ENCODE data around the gene XYLT1.

The XYLT1 gene

GRCh38 chr16:17468611-17469010, 2.1 kb downstream of the XYLT1 start:
- no peak overlapping the region for H3K4me2 ChIP-seq (ENCODE audit: low read length)
- H3K18ac ChIP-seq (ENCODE audit: low read length) = no peak overlapping the region
- H3K9ac ChIP-seq (ENCODE audit: low read length) = peak overlapping the region; percentile 35
- H2BK120ac ChIP-seq (ENCODE audit: low read depth, low read length) = no peak overlapping the region
- peak overlapping the region; percentile 57 for H3K56ac ChIP-seq (ENCODE audit: low read length)
- no peak for DNase-seq
- no peak overlapping the region for H3K27ac ChIP-seq (ENCODE audit: low read depth, low read length)
- WGBS (ENCODE audit: extremely low coverage, insufficient coverage, low lambda C conversion rate) = no CpG with 5 or more reads among the region's 7 CpGs
- no peak overlapping the region for H2BK5ac ChIP-seq (ENCODE audit: low read length)
- peaks cover 13% of the 10 kb centered on the region for H3K79me2 ChIP-seq (ENCODE audit: control insufficient read depth, insufficient read depth, low read length)
- H3K23ac ChIP-seq (ENCODE audit: low read length) = no peak overlapping the region
- H2BK15ac ChIP-seq (replicated peaks; ENCODE audit: low read depth) = no peak overlapping the region
- no peak overlapping the region for H2AK5ac ChIP-seq (ENCODE audit: low read length)
- no peak overlapping the region for H3K4ac ChIP-seq (ENCODE audit: low read depth, low read length)
- H4K8ac ChIP-seq (ENCODE audit: low read depth, low read length) = no peak overlapping the region
- no peaks in the 10 kb centered on the region for H3K27me3 ChIP-seq (ENCODE audit: insufficient read depth, low read length, poor library complexity)
- peaks cover 3% of the 10 kb centered on the region for H3K79me1 ChIP-seq (ENCODE audit: low read length)
- peaks cover 1% of the 10 kb centered on the region for H3K4me1 ChIP-seq (ENCODE audit: control insufficient read depth, low read depth, low read length)
- no peaks in the 10 kb centered on the region for H3K36me3 ChIP-seq (ENCODE audit: control insufficient read depth, insufficient read depth, low read length)
- no peak overlapping the region for H4K5ac ChIP-seq (ENCODE audit: low read length)
- H3K4me3 ChIP-seq (ENCODE audit: low read length) = no peak overlapping the region

DNA sequence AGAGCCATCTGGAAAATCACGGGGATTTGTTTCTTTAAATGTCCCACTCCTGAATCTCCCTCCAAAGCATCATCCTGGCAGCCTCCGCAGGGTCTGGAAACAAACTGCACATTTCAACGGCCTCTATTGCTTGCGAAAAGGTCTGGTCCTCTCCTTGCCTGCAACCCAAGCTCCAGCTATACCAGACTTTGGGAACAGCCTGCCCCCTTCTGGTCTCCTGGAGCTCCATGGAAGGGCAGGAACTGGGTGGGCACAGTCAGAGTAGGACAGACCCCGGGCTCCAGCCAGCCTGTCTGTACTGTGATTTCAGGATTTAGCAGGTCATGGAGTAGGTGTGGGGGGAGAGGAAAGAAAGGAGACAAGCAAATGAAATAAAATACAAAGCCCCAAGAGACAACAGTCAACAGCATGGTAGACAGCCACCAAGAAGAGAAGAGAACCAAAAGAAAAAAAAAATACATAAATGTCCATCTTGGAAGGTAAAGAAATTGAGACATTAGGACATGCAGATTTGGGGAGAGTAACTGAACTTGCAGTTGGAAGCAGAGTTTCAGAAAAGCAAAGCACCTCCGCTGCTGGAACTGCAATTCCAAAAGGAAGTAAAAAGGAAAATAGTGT, 2.7 kb downstream of the XYLT1 start:
- Histone ChIP-seq H2AK5ac (ENCODE audit: low read length) (no peak overlapping the region), H2BK15ac (replicated peaks; ENCODE audit: low read depth) (no peak overlapping the region), H3K27ac (ENCODE audit: low read depth, low read length) (no peak overlapping the region), H3K4me1 (ENCODE audit: control insufficient read depth, low read depth, low read length) (peaks cover 1% of the 10 kb centered on the region), H2BK120ac (ENCODE audit: low read depth, low read length) (no peak overlapping the region), H3K79me2 (ENCODE audit: control insufficient read depth, insufficient read depth, low read length) (peaks cover 17% of the 10 kb centered on the region), H3K56ac (ENCODE audit: low read length) (no peak overlapping the region), H3K18ac (ENCODE audit: low read length) (no peak overlapping the region), H3K4ac (ENCODE audit: low read depth, low read length) (no peak overlapping the region), H3K36me3 (ENCODE audit: control insufficient read depth, insufficient read depth, low read length) (no peaks in the 10 kb centered on the region), H3K4me2 (ENCODE audit: low read length) (no peak overlapping the region), H3K23ac (ENCODE audit: low read length) (no peak overlapping the region), H4K5ac (ENCODE audit: low read length) (no peak overlapping the region), H3K4me3 (ENCODE audit: low read length) (no peak overlapping the region), H4K8ac (ENCODE audit: low read depth, low read length) (no peak overlapping the region), H2BK5ac (ENCODE audit: low read length) (no peak overlapping the region), H3K9ac (ENCODE audit: low read length) (no peak overlapping the region), H3K27me3 (ENCODE audit: insufficient read depth, low read length, poor library complexity) (no peaks in the 10 kb centered on the region), H3K79me1 (ENCODE audit: low read length) (peaks cover 4% of the 10 kb centered on the region)
- no CpG with 5 or more reads among the region's 6 CpGs for WGBS (ENCODE audit: extremely low coverage, insufficient coverage, low lambda C conversion rate)
- DNase-seq = peak; percentile 85

DNA sequence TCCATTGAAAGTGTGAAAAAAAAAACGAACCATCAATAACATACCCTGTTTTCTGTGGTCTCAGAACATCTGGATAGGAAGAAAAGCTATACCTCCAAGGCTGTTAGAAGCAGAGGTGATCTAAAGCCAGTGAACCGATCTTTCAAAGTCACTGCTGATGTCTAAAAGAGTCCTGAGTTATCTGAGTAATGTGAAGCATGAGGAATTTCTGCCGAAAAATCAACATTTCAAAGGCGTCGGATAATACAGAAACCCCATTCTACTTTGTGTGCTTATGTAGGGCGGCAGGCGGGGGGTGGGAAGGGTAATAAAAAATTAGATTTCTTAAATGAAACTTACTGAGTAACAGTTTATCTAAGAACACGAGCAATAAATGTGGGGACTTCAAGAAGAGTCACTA, 3.9 kb downstream of the XYLT1 start:
- no peak overlapping the region for H3K4me3 ChIP-seq (ENCODE audit: low read length)
- H3K36me3 ChIP-seq (ENCODE audit: control insufficient read depth, insufficient read depth, low read length) = no peaks in the 10 kb centered on the region
- no peak overlapping the region for H3K9ac ChIP-seq (ENCODE audit: low read length)
- H3K23ac ChIP-seq (ENCODE audit: low read length) = no peak overlapping the region
- peaks cover 9% of the 10 kb centered on the region for H3K79me1 ChIP-seq (ENCODE audit: low read length)
- H3K4ac ChIP-seq (ENCODE audit: low read depth, low read length) = no peak overlapping the region
- no peak overlapping the region for H3K56ac ChIP-seq (ENCODE audit: low read length)
- H2BK120ac ChIP-seq (ENCODE audit: low read depth, low read length) = no peak overlapping the region
- no CpG with 5 or more reads among the region's 8 CpGs for WGBS (ENCODE audit: extremely low coverage, insufficient coverage, low lambda C conversion rate)
- H3K79me2 ChIP-seq (ENCODE audit: control insufficient read depth, insufficient read depth, low read length) = peaks cover 25% of the 10 kb centered on the region
- no peak overlapping the region for H4K5ac ChIP-seq (ENCODE audit: low read length)
- H3K4me1 ChIP-seq (ENCODE audit: control insufficient read depth, low read depth, low read length) = peaks cover 10% of the 10 kb centered on the region
- H2AK5ac ChIP-seq (ENCODE audit: low read length) = no peak overlapping the region
- H2BK5ac ChIP-seq (ENCODE audit: low read length) = no peak overlapping the region
- no peak overlapping the region for H3K27ac ChIP-seq (ENCODE audit: low read depth, low read length)
- H4K8ac ChIP-seq (ENCODE audit: low read depth, low read length) = no peak overlapping the region
- H3K27me3 ChIP-seq (ENCODE audit: insufficient read depth, low read length, poor library complexity) = no peaks in the 10 kb centered on the region
- H2BK15ac ChIP-seq (replicated peaks; ENCODE audit: low read depth) = no peak overlapping the region
- H3K4me2 ChIP-seq (ENCODE audit: low read length) = no peak overlapping the region
- DNase-seq = peak; percentile 57
- no peak overlapping the region for H3K18ac ChIP-seq (ENCODE audit: low read length)

DNA sequence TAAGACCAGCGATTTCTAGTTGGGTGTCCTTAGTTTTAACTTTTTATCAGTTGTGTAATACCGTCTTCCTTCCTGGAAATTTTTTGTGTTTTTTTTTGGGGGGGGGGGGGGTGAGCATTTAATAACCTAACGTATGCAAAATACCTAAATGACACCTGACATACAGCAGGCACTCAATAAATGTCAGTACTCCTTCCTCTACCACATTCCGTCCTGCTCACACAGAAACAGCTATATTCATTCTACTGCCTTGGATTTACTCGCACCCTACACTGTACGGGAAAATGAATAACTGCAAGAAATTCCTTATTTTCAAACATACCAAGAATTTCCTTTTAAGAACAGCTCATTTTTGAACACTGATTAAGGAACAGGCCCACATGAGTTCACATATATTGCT, 5.3 kb downstream of the XYLT1 start:
- WGBS (ENCODE audit: extremely low coverage, insufficient coverage, low lambda C conversion rate) = no CpG with 5 or more reads among the region's 6 CpGs

GRCh38 chr16:17463335-17463734, 7.4 kb downstream of the XYLT1 start:
- Histone ChIP-seq H3K79me1 (ENCODE audit: low read length) (peaks cover 24% of the 10 kb centered on the region), H3K18ac (ENCODE audit: low read length) (no peak overlapping the region), H2AK5ac (ENCODE audit: low read length) (no peak overlapping the region), H3K56ac (ENCODE audit: low read length) (no peak overlapping the region), H4K5ac (ENCODE audit: low read length) (no peak overlapping the region), H3K79me2 (ENCODE audit: control insufficient read depth, insufficient read depth, low read length) (peaks cover 43% of the 10 kb centered on the region), H3K4me3 (ENCODE audit: low read length) (no peak overlapping the region), H2BK120ac (ENCODE audit: low read depth, low read length) (no peak overlapping the region), H4K8ac (ENCODE audit: low read depth, low read length) (no peak overlapping the region), H2BK5ac (ENCODE audit: low read length) (no peak overlapping the region), H3K27me3 (ENCODE audit: insufficient read depth, low read length, poor library complexity) (no peaks in the 10 kb centered on the region), H3K36me3 (ENCODE audit: control insufficient read depth, insufficient read depth, low read length) (no peaks in the 10 kb centered on the region), H3K4ac (ENCODE audit: low read depth, low read length) (no peak overlapping the region), H2BK15ac (replicated peaks; ENCODE audit: low read depth) (no peak overlapping the region), H3K27ac (ENCODE audit: low read depth, low read length) (no peak overlapping the region), H3K23ac (ENCODE audit: low read length) (no peak overlapping the region), H3K4me2 (ENCODE audit: low read length) (no peak overlapping the region), H3K4me1 (ENCODE audit: control insufficient read depth, low read depth, low read length) (peaks cover 15% of the 10 kb centered on the region), H3K9ac (ENCODE audit: low read length) (no peak overlapping the region)
- DNase-seq = no peak
- WGBS (ENCODE audit: extremely low coverage, insufficient coverage, low lambda C conversion rate) = no CpG with 5 or more reads among the region's 2 CpGs

More for the DNA sequence above, 5.3 kb downstream of the XYLT1 start:
- H2AK5ac ChIP-seq (ENCODE audit: low read length) = no peak overlapping the region
- no peak overlapping the region for H4K8ac ChIP-seq (ENCODE audit: low read depth, low read length)
- no peak overlapping the region for H3K4ac ChIP-seq (ENCODE audit: low read depth, low read length)
- H3K27ac ChIP-seq (ENCODE audit: low read depth, low read length) = no peak overlapping the region
- H3K23ac ChIP-seq (ENCODE audit: low read length) = no peak overlapping the region
- no peaks in the 10 kb centered on the region for H3K27me3 ChIP-seq (ENCODE audit: insufficient read depth, low read length, poor library complexity)
- H3K4me2 ChIP-seq (ENCODE audit: low read length) = no peak overlapping the region
- H3K4me3 ChIP-seq (ENCODE audit: low read length) = no peak overlapping the region
- H3K9ac ChIP-seq (ENCODE audit: low read length) = no peak overlapping the region
- peaks cover 10% of the 10 kb centered on the region for H3K4me1 ChIP-seq (ENCODE audit: control insufficient read depth, low read depth, low read length)
- no peak overlapping the region for H2BK15ac ChIP-seq (replicated peaks; ENCODE audit: low read depth)
- H2BK120ac ChIP-seq (ENCODE audit: low read depth, low read length) = no peak overlapping the region
- H3K79me1 ChIP-seq (ENCODE audit: low read length) = peaks cover 20% of the 10 kb centered on the region
- no peak overlapping the region for H2BK5ac ChIP-seq (ENCODE audit: low read length)
- no peak overlapping the region for H3K56ac ChIP-seq (ENCODE audit: low read length)
- peaks cover 36% of the 10 kb centered on the region for H3K79me2 ChIP-seq (ENCODE audit: control insufficient read depth, insufficient read depth, low read length)
- DNase-seq = no peak
- no peak overlapping the region for H4K5ac ChIP-seq (ENCODE audit: low read length)
- H3K36me3 ChIP-seq (ENCODE audit: control insufficient read depth, insufficient read depth, low read length) = no peaks in the 10 kb centered on the region
- no peak overlapping the region for H3K18ac ChIP-seq (ENCODE audit: low read length)
